Measurements from ENCODE around the gene B3GAT1.

GRCh38 chr11:134449713-134450112 is 37.7 kb upstream of the B3GAT1 start:
- TF ChIP-seq ELF4 (IDR thresholded peaks at IDR 0.05), result no peak
- no peak for TF ChIP-seq SP1 (IDR thresholded peaks at IDR 0.05)
- no peak for TF ChIP-seq BHLHE40 (IDR thresholded peaks at IDR 0.05; ENCODE audit: borderline replicate concordance)
- TF ChIP-seq TARDBP (IDR thresholded peaks at IDR 0.05), result no peak
- TF ChIP-seq SUZ12 (IDR thresholded peaks at IDR 0.05), result no peak
- no peak for TF ChIP-seq FOXM1 (IDR thresholded peaks at IDR 0.05; ENCODE audit: borderline replicate concordance)
- TF ChIP-seq ARNT (IDR thresholded peaks at IDR 0.05), result no peak
- no peak for TF ChIP-seq FOXA1 (IDR thresholded peaks at IDR 0.05)
- TF ChIP-seq L3MBTL2 (conservative IDR thresholded peaks at IDR 0.05), result no peak
- no peak for TF ChIP-seq PKNOX1 (IDR thresholded peaks at IDR 0.05)
- no peak for TF ChIP-seq ZNF384 (IDR thresholded peaks at IDR 0.05)
- no peak for TF ChIP-seq FOXK2 (IDR thresholded peaks at IDR 0.05)
- no peak for TF ChIP-seq NFRKB (IDR thresholded peaks at IDR 0.05)

All from HEK293T (cell line).